Measurements from ENCODE around the gene IKZF1. TPM values are rescaled to one million over a fixed set of nuclear protein-coding genes. Genes with fewer than 3 reads are reported as not detected.

The IKZF1 gene
- total RNA-seq, 2 experiments from 2014 or later = 245 to 260 TPM

DNA sequence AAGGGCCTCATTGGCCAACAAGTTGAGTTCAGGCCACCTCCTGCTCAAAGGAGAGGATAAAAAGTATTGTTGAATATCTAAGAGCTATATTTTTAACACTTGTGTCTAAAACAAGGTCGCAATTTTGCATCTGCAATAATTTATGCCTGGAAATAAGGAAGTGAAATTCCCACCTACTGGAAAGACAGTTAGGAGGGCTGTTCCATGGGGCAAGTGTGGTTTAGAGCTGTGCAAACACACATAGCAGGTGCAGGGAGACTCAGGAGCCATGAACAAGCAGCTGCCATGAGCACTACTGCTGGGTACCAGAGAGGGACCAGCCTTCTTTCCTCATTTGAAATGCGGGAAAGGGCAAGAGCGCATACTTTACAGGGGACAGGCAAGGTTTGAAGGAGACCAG is 35.5 kb upstream of the IKZF1 start:
- H3K27me3 Mint-ChIP-seq = no peaks in the 10 kb centered on the region
- intact Hi-C loops (cut with DNase I, micrococcal nuclease) = loop anchor here in 1 of 2 experiments (1.0 kb wide), 1 partner anchor 12 kb away; no protein-coding TSS in a partner anchor
- no peak overlapping the region for H3K4me3 Mint-ChIP-seq
- ChIA-PET CTCF (interaction anchor here (0.6 to 2.2 kb wide), 2 partner anchors 14 to 42 kb away, joined by 3 to 6 read pairs; no protein-coding TSS in a partner anchor), POLR2A (interaction anchor here (2.7 kb wide), 1 partner anchor 62 kb away, joined by 5 read pairs; no protein-coding TSS in a partner anchor)
- H3K9me3 Mint-ChIP-seq (ENCODE audit: low read depth) = no peaks in the 10 kb centered on the region
- peaks cover 88% of the 10 kb centered on the region for H3K4me1 Mint-ChIP-seq
- ATAC-seq = no peak
- peaks cover 4% of the 10 kb centered on the region for H3K36me3 Mint-ChIP-seq (ENCODE audit: low read depth)
- no peak for DNase-seq
- peak overlapping the region; percentile 55 for H3K27ac Mint-ChIP-seq

DNA sequence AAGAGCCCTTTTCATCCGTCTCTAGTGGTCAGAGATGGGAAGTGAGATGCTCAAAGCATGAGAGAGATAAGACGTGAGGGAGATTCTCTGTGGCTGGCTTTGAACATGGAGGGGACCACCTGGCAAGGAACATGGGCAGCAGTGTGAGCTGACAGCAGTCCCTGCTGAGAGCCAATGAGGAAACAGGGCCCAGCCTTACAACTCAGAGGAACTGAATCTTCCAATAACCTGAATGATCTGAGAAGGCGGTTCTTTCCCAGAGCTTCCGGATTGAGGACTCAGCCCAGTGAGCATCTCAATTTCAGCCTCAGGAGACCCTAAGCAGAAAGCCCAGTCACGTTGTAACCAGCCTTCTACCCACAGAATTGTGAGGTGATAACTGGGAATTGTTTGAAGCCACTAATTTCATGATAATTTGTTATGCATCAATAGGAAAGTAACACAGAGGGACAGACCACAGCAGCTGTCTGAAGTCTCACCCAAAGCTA is 33.9 kb upstream of the IKZF1 start:
- Mint-ChIP-seq H3K36me3 (ENCODE audit: low read depth) (peaks cover 4% of the 10 kb centered on the region), H3K9me3 (ENCODE audit: low read depth) (no peaks in the 10 kb centered on the region), H3K27me3 (no peaks in the 10 kb centered on the region), H3K4me3 (no peak overlapping the region), H3K4me1 (peaks cover 82% of the 10 kb centered on the region), H3K27ac (no peak overlapping the region)
- DNase-seq (no peak), ATAC-seq (no peak)
- POLR2A ChIA-PET = no interaction called here
- intact Hi-C loops (cut with DNase I, micrococcal nuclease) = no loop called here
- CTCF ChIA-PET = interaction anchor here (0.9 to 1.6 kb wide), 3 partner anchors 10 to 103 kb away, joined by 3 to 4 read pairs (median 4); no protein-coding TSS in a partner anchor

DNA sequence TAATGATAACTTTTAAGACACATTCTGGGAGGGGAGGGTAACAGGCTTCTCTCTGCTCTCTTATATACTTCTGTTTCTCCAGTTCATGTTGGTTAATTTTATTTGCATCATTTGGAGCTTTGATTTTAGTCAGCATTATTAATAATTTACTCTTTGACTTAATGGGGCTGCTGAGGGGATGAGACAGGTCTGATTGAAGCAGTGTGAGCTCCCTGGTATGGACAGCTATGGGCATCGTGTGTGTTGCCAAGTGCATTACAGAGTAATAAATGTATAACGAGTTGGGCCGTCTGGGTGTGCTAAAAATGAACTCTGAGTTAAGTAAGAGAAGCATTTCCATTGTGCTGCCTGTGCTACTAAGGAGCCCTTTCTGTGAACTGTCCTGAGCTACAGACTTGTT is 31.7 kb upstream of the IKZF1 start:
- no peak for ATAC-seq
- no peak overlapping the region for H3K4me3 Mint-ChIP-seq
- H3K27ac Mint-ChIP-seq = no peak overlapping the region
- no peaks in the 10 kb centered on the region for H3K27me3 Mint-ChIP-seq
- ChIA-PET CTCF (interaction anchor here (1.3 to 2.9 kb wide), 7 partner anchors 13 to 145 kb away, joined by 3 to 13 read pairs (median 5); no protein-coding TSS in a partner anchor), POLR2A (interaction anchor here (0.8 kb wide), 1 partner anchor 45 kb away, joined by 3 read pairs; no protein-coding TSS in a partner anchor)
- intact Hi-C loops (cut with DNase I, micrococcal nuclease) = no loop called here
- H3K9me3 Mint-ChIP-seq (ENCODE audit: low read depth) = no peaks in the 10 kb centered on the region
- H3K36me3 Mint-ChIP-seq (ENCODE audit: low read depth) = peaks cover 4% of the 10 kb centered on the region
- DNase-seq = no peak
- peaks cover 67% of the 10 kb centered on the region for H3K4me1 Mint-ChIP-seq

DNA sequence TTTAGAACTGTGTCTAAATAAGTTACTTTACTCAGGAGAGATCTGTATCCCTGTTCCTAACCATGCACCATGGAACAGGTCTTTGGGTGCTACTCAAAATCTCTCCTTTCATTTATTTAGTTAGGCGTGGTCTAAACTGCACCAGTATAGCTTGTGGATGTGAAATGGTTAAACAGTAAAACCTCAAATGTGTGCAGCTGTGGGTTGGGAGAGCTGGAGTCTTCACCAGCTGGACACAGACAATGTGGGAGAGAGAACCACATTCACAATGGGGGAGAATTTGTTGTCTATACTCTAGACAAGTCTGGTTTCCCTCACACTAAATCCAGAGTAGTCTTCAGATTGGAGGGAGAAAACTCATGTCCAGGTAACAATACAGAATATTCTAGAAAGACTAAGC is 31.2 kb upstream of the IKZF1 start:
- intact Hi-C loops (cut with DNase I, micrococcal nuclease) = no loop called here
- no peak overlapping the region for H3K4me3 Mint-ChIP-seq
- CTCF ChIA-PET = interaction anchor here (0.6 to 2.9 kb wide), 11 partner anchors 7 to 157 kb away, joined by 3 to 13 read pairs (median 4); no protein-coding TSS in a partner anchor
- DNase-seq (no peak), ATAC-seq (no peak)
- H3K36me3 Mint-ChIP-seq (ENCODE audit: low read depth) = peaks cover 4% of the 10 kb centered on the region
- no peaks in the 10 kb centered on the region for H3K27me3 Mint-ChIP-seq
- POLR2A ChIA-PET = interaction anchor here (0.8 kb wide), 1 partner anchor 45 kb away, joined by 3 read pairs; no protein-coding TSS in a partner anchor
- peaks cover 63% of the 10 kb centered on the region for H3K4me1 Mint-ChIP-seq
- no peaks in the 10 kb centered on the region for H3K9me3 Mint-ChIP-seq (ENCODE audit: low read depth)
- H3K27ac Mint-ChIP-seq = no peak overlapping the region

DNA sequence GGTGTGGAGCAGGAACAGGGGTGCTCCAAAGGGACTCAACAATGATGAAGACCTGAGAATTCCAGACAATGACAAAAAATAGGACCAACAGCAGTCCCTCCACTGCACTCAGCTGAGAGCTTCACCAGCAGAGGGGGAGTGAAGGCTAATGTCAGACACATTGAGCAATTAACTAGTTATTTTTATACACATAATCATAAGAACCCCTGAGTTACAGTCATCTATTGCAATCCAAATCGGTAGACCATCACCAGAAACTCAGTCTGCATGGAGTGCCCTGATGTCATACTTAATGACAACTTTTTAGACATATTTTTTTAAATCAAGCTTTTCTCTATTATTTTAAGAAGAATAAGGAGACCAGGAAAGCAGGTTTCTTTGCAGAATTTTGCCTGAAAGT is 30.6 kb upstream of the IKZF1 start:
- no peak overlapping the region for H3K27ac Mint-ChIP-seq
- POLR2A ChIA-PET = interaction anchor here (0.8 to 1.2 kb wide), 3 partner anchors 31 to 77 kb away, joined by 3 read pairs; partner anchors contain the start of gene IKZF1
- ATAC-seq (peak; percentile 60), DNase-seq (no peak)
- CTCF ChIA-PET = interaction anchor here (0.6 to 2.9 kb wide), 13 partner anchors 8 to 177 kb away, joined by 3 to 13 read pairs (median 4); no protein-coding TSS in a partner anchor
- peaks cover 5% of the 10 kb centered on the region for H3K36me3 Mint-ChIP-seq (ENCODE audit: low read depth)
- intact Hi-C loops (cut with DNase I, micrococcal nuclease) = loop anchor here in 1 of 2 experiments (2.0 kb wide), 1 partner anchor 19 kb away; no protein-coding TSS in a partner anchor
- no peaks in the 10 kb centered on the region for H3K9me3 Mint-ChIP-seq (ENCODE audit: low read depth)
- no peak overlapping the region for H3K4me3 Mint-ChIP-seq
- no peaks in the 10 kb centered on the region for H3K27me3 Mint-ChIP-seq
- peaks cover 60% of the 10 kb centered on the region for H3K4me1 Mint-ChIP-seq

DNA sequence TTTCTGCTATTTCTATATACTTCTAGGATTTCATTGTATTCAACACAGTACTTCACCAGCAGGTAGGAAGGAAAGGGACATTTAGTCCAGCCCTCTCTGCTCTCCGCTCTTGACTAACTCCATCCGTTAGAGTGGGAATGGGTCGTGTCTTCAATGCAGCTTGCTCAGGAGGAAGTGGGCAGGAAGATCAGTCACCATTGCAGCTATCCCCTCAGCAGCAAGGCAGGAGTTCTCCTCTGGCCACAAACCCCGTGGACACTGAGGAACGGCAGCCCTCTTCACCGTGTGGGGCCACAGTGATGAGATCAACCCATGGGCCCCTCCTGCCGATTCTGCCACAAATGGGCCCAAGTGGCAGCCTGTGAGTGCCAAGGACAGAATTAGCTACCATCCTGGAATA is 30.2 kb upstream of the IKZF1 start:
- Mint-ChIP-seq H3K27ac (peak overlapping the region; percentile 26), H3K4me1 (peaks cover 58% of the 10 kb centered on the region), H3K36me3 (ENCODE audit: low read depth) (peaks cover 9% of the 10 kb centered on the region), H3K27me3 (no peaks in the 10 kb centered on the region), H3K9me3 (ENCODE audit: low read depth) (no peaks in the 10 kb centered on the region), H3K4me3 (no peak overlapping the region)
- no peak for ATAC-seq
- ChIA-PET POLR2A (interaction anchor here (0.6 to 1.2 kb wide), 3 partner anchors 31 to 76 kb away, joined by 3 to 4 read pairs (median 3); partner anchors contain the start of gene IKZF1), CTCF (interaction anchor here (0.6 to 2.9 kb wide), 12 partner anchors 8 to 177 kb away, joined by 3 to 13 read pairs (median 4); no protein-coding TSS in a partner anchor)
- intact Hi-C loops (cut with DNase I, micrococcal nuclease) = loop anchor here in 1 of 2 experiments (2.0 kb wide), 1 partner anchor 18 kb away; no protein-coding TSS in a partner anchor
- no peak for DNase-seq

DNA sequence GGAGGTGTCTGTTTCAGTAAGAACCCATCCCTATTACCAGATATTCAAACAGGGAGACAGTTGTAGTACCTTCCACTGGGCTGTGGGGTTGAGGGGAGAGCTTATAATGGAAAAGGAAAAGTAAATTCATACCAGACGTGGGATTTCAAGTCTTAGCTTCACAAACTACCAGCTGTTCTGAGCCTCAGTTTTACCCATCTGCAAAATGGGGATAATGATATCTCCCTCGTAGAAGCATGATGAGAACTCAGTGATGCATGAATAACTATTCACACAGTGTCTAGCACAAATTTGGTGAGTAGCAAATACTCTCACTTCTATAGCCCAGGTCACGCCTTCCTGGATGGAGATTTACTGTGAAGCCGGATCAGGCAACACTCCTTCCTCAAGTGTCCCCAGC is 29.1 kb upstream of the IKZF1 start:
- intact Hi-C loops (cut with DNase I, micrococcal nuclease) = loop anchor here in 1 of 2 experiments (2.0 kb wide), 1 partner anchor 17 kb away; no protein-coding TSS in a partner anchor
- no peaks in the 10 kb centered on the region for H3K9me3 Mint-ChIP-seq (ENCODE audit: low read depth)
- CTCF ChIA-PET = interaction anchor here (0.5 to 2.9 kb wide), 6 partner anchors 10 to 138 kb away, joined by 3 to 13 read pairs (median 4); no protein-coding TSS in a partner anchor
- no peak for ATAC-seq
- H3K36me3 Mint-ChIP-seq (ENCODE audit: low read depth) = peaks cover 7% of the 10 kb centered on the region
- H3K4me3 Mint-ChIP-seq = no peak overlapping the region
- peaks cover 50% of the 10 kb centered on the region for H3K4me1 Mint-ChIP-seq
- DNase-seq = no peak
- POLR2A ChIA-PET = interaction anchor here (1.2 kb wide), 1 partner anchor 30 kb away, joined by 3 read pairs; the partner anchor contains the start of gene IKZF1
- no peaks in the 10 kb centered on the region for H3K27me3 Mint-ChIP-seq
- H3K27ac Mint-ChIP-seq = no peak overlapping the region

DNA sequence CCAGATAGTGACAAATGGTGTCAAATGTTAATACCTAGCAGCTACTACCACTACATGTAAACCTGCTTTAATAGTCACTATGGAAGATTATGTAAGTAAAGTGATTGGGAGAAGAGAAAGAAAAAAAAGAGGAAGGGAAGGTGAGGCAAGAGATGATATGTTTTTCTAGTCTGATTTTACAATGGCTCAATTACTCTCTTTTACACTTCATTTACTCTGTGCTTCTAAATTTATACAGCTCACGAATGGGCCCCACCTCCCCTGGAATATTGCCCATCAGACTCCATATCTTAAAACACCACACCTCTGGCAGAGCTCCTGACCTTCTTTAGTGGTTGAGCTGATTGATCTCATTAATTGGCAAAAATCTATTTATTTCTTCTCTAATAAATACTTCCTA is 28.0 kb upstream of the IKZF1 start:
- intact Hi-C loops (cut with DNase I, micrococcal nuclease) = no loop called here
- POLR2A ChIA-PET = interaction anchor here (0.7 kb wide), 1 partner anchor 19 kb away, joined by 3 read pairs; no protein-coding TSS in a partner anchor
- CTCF ChIA-PET = interaction anchor here (0.5 to 1.5 kb wide), 5 partner anchors 10 to 121 kb away, joined by 3 to 7 read pairs (median 4); no protein-coding TSS in a partner anchor
- Mint-ChIP-seq H3K27ac (no peak overlapping the region), H3K9me3 (ENCODE audit: low read depth) (no peaks in the 10 kb centered on the region), H3K36me3 (ENCODE audit: low read depth) (peaks cover 5% of the 10 kb centered on the region), H3K4me1 (peaks cover 52% of the 10 kb centered on the region), H3K27me3 (no peaks in the 10 kb centered on the region), H3K4me3 (no peak overlapping the region)
- ATAC-seq (no peak), DNase-seq (no peak)

DNA sequence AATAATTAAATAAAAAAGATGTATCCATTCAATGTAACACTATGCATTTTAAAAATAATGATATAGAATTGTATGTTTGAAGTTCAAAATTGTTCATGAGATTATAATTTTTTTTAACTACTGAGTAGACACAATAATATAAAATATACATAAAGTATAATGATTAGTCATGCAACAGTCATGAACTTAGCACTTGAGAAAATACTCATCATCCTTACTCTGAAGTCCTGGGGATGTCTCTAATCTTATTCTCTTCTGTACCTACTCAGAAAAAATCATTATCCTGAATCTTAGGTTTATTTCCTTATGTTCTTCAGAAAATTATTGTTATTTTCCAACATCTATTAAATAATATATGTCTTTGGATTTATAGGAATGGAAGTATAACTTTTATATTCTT is 26.4 kb upstream of the IKZF1 start:
- Mint-ChIP-seq H3K27ac (no peak overlapping the region), H3K4me1 (peaks cover 57% of the 10 kb centered on the region), H3K36me3 (ENCODE audit: low read depth) (peaks cover 5% of the 10 kb centered on the region), H3K9me3 (ENCODE audit: low read depth) (no peaks in the 10 kb centered on the region), H3K27me3 (no peaks in the 10 kb centered on the region), H3K4me3 (no peak overlapping the region)
- POLR2A ChIA-PET = no interaction called here
- intact Hi-C loops (cut with DNase I, micrococcal nuclease) = no loop called here
- no peak for DNase-seq
- no peak for ATAC-seq
- CTCF ChIA-PET = no interaction called here

DNA sequence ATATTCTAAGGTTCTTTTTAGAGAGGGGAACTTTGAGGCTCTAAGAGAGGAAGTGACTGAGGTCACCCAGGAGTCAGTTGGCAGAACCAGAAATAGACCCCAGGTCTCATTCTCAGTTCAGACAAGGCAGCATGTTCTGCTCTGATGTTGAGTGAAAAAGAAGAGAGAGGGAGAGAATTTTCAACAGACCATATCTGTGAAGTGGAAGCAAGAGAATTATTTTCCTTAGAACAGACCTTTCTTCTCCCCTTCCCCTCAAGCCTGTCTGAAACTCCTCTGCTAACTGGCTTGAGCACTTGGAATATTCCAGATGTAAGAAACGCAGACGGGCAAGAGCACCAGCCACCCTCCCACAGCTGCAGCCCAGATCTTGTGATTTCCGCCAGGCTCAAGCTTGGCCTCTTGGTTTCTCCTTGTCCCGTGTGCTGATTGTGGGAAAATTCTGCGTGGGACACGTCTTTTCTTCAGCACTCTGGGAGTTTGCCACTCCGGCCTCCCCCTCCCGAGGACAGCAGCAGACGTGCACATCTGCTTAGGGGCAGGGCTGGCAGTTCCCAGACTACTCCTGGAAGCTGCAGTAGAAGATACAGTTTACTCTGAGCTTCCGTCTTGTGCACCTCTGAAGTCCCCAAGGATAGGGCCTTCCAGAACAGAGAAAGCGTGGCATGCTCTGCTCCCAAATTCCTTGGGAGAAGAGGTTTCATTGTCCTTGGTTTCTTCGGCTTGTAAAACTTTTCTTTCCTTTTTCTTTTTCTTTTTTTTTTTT is 22.7 kb upstream of the IKZF1 start:
- ATAC-seq (peak; percentile 64), DNase-seq (no peak)
- Mint-ChIP-seq H3K36me3 (ENCODE audit: low read depth) (peaks cover 5% of the 10 kb centered on the region), H3K9me3 (ENCODE audit: low read depth) (no peaks in the 10 kb centered on the region), H3K27ac (peak overlapping the region; percentile 85), H3K4me3 (peak overlapping the region; percentile 55), H3K4me1 (peaks cover 64% of the 10 kb centered on the region), H3K27me3 (no peaks in the 10 kb centered on the region)
- POLR2A ChIA-PET = interaction anchor here (0.7 to 0.9 kb wide), 2 partner anchors 10 kb away, joined by 3 to 4 read pairs; no protein-coding TSS in a partner anchor
- CTCF ChIA-PET = interaction anchor here (0.7 to 2.2 kb wide), 8 partner anchors 8 to 87 kb away, joined by 3 to 7 read pairs (median 4); no protein-coding TSS in a partner anchor
- intact Hi-C loops (cut with DNase I, micrococcal nuclease) = loop anchor here in 1 of 2 experiments (1.0 kb wide), 1 partner anchor 14 kb away; no protein-coding TSS in a partner anchor
